Vagina (tissue), 2 donors: ENCODE measurements around the gene GADD45GIP1. TPM values are rescaled to one million over a fixed set of nuclear protein-coding genes. Genes with fewer than 3 reads are reported as not detected.
"Not testable (repeated sequence)": the region's sequence is repeated elsewhere in the genome, so short reads cannot be mapped to it uniquely, and the experiment has no call there.

Experiments used
- DNase-seq, 2 donors: peaks; one replicate each; pipeline ENCODE4 v3.0.0-alpha.2; 2017; ENCODE audit errors: extremely low spot score in 2 of 2
- H3K27ac ChIP-seq: fragments of 200-600 bp; sonication (generic); one replicate; pipeline ENCODE4 v1.5.1; 2019
- H3K27me3 ChIP-seq: fragments of 200-600 bp; sonication (generic); one replicate; pipeline ENCODE4 v1.5.1; 2019
- H3K36me3 ChIP-seq, 2 donors: fragments of 200-600 bp; sonication (generic); one replicate each; pipeline ENCODE4 v1.5.1; 2017 to 2019
- H3K4me1 ChIP-seq: fragments of 200-600 bp; sonication (generic); one replicate; pipeline ENCODE4 v1.5.1; 2019
- H3K4me3 ChIP-seq, 2 donors: fragments of 200-600 bp; sonication (generic); 1 replicate in 1 of 2; 2 replicates in 1 of 2; pipeline ENCODE4 v1.5.1; 2016 to 2019
- H3K9me3 ChIP-seq: fragments of 200-600 bp; sonication (generic); one replicate; pipeline ENCODE4 v1.5.1; 2019
- CTCF ChIP-seq, 3 experiments: fragments of 450-650 bp in 2 of 3; fragments of 200-600 bp in 1 of 3; sonication (generic) in 1 of 3; IDR thresholded peaks; one replicate each; pipeline ENCODE4 v1.5.1; 2017 to 2019; ENCODE audit warnings: antibody characterized with exemption in 3 of 3, mild to moderate bottlenecking in 2 of 3, moderate library complexity in 2 of 3
- POLR2A ChIP-seq, 2 donors: fragments of 450-650 bp; IDR thresholded peaks; one replicate each; pipeline ENCODE4 v1.6.1; 2017; ENCODE audit warnings: antibody characterized with exemption in 2 of 2, mild to moderate bottlenecking in 2 of 2, moderate library complexity in 2 of 2
- POLR2AphosphoS5 ChIP-seq, 2 donors: sonication (generic); formaldehyde crosslinking; IDR thresholded peaks; one replicate each; pipeline ENCODE4 v1.9.0; 2017; ENCODE audit warnings: antibody characterized with exemption in 2 of 2, mild to moderate bottlenecking in 2 of 2, low read depth in 1 of 2; ENCODE audit not compliant: insufficient read depth in 1 of 2
- intact Hi-C: fragments of 100-400 bp; cut with DNase I; formaldehyde crosslinking; loops from one replicate; pipeline ENCODE4 v1.15.1; 2023
- total RNA-seq: library from RNA; depleted of rRNA; stranded (reverse); fragments of >200 nt; gene quantifications from one replicate; pipeline ENCODE4 v1.2.3, GENCODE V29; 2016

GADD45GIP1 gene
- total RNA-seq, 1 donor from 2014 or later = 80.3 TPM

- DNase-seq = no peak
- Histone ChIP-seq H3K4me3 (no peak overlapping the region), H3K27ac (no peak overlapping the region), H3K36me3 (peaks cover 0 to 52% of the 10 kb centered on the region in 2 donors), H3K4me1 (peaks cover 55% of the 10 kb centered on the region), H3K27me3 (no peaks in the 10 kb centered on the region), H3K9me3 (no peaks in the 10 kb centered on the region)
- intact Hi-C loops = no loop called here
- no peak for TF ChIP-seq POLR2AphosphoS5 (IDR thresholded peaks at IDR 0.05; ENCODE audit: insufficient read depth in 1 of 2, low read depth in 1 of 2)
- TF ChIP-seq POLR2A (IDR thresholded peaks at IDR 0.05) = no peak
- TF ChIP-seq CTCF (IDR thresholded peaks at IDR 0.05) = no peak
Observed at GRCh38 chr19:12953138-12953798, 3.8 kb downstream of the GADD45GIP1 start.

GRCh38 chr19:12952488-12953137 lies 4.4 kb downstream of the GADD45GIP1 start:
- Histone ChIP-seq H3K4me3 (no peak overlapping the region), H3K4me1 (peaks cover 57% of the 10 kb centered on the region), H3K36me3 (peaks cover 0 to 57% of the 10 kb centered on the region in 2 donors), H3K27me3 (no peaks in the 10 kb centered on the region), H3K9me3 (no peaks in the 10 kb centered on the region), H3K27ac (no peak overlapping the region)
- TF ChIP-seq POLR2AphosphoS5 (IDR thresholded peaks at IDR 0.05; ENCODE audit: insufficient read depth in 1 of 2, low read depth in 1 of 2) (no peak), POLR2A (IDR thresholded peaks at IDR 0.05) (no peak), CTCF (IDR thresholded peaks at IDR 0.05) (no peak)
- no peak for DNase-seq
- intact Hi-C loops = no loop called here

GRCh38 chr19:12952050-12952449 lies 5.0 kb downstream of the GADD45GIP1 start:
- intact Hi-C loops, H3K27me3 ChIP-seq, DNase-seq, H3K4me3 ChIP-seq, H3K9me3 ChIP-seq, H3K27ac ChIP-seq: not testable (repeated sequence)
- H3K36me3 ChIP-seq = peaks cover 0 to 62% of the 10 kb centered on the region in 2 donors
- peaks cover 59% of the 10 kb centered on the region for H3K4me1 ChIP-seq

- Histone ChIP-seq H3K27me3 (no peaks in the 10 kb centered on the region), H3K36me3 (peaks cover 0 to 65% of the 10 kb centered on the region in 2 donors), H3K4me3 (no peak overlapping the region), H3K4me1 (peaks cover 58% of the 10 kb centered on the region), H3K27ac (no peak overlapping the region), H3K9me3 (no peaks in the 10 kb centered on the region)
- intact Hi-C loops = no loop called here
- no peak for DNase-seq
- TF ChIP-seq CTCF (IDR thresholded peaks at IDR 0.05) = no peak
- no peak for TF ChIP-seq POLR2AphosphoS5 (IDR thresholded peaks at IDR 0.05; ENCODE audit: insufficient read depth in 1 of 2, low read depth in 1 of 2)
- no peak for TF ChIP-seq POLR2A (IDR thresholded peaks at IDR 0.05)
Observed at GRCh38 chr19:12949363-12950283, 7.4 kb downstream of the GADD45GIP1 start.

GRCh38 chr19:12948612-12949362 lies 8.2 kb downstream of the GADD45GIP1 start:
- Histone ChIP-seq H3K4me1 (peaks cover 58% of the 10 kb centered on the region), H3K4me3 (no peak overlapping the region), H3K36me3 (peaks cover 0 to 66% of the 10 kb centered on the region in 2 donors), H3K27me3 (no peaks in the 10 kb centered on the region), H3K9me3 (no peaks in the 10 kb centered on the region), H3K27ac (no peak overlapping the region)
- intact Hi-C loops = no loop called here
- no peak for TF ChIP-seq CTCF (IDR thresholded peaks at IDR 0.05)
- TF ChIP-seq POLR2A (IDR thresholded peaks at IDR 0.05) = no peak
- no peak for TF ChIP-seq POLR2AphosphoS5 (IDR thresholded peaks at IDR 0.05; ENCODE audit: insufficient read depth in 1 of 2, low read depth in 1 of 2)
- no peak for DNase-seq
